IMR-90 (cell line): ENCODE results near the gene MAPRE3. TPM values are rescaled to one million over a fixed set of nuclear protein-coding genes. Genes with fewer than 3 reads are reported as not detected.

Experiments used
- ATAC-seq: fragments of 200-7000 bp; cut with Tn5 transposase; 2 replicates; pipeline ENCODE4 v1.9.1; 2020; ENCODE audit warnings: low read depth, mild to moderate bottlenecking, moderate library complexity
- BruUV-seq: library from RNA; stranded (reverse); fragments of 400-500 nt; replicated peaks from 2 replicates; lab custom pipeline; 2021; lab: Mats Ljungman, UMichigan
- CTCF ChIA-PET: fragments of 300-600 bp; formaldehyde crosslinking; extraction: SDS; loops from one replicate; lab custom pipeline; 2021; ENCODE audit warnings: antibody characterized with exemption; lab: Yijun Ruan, JAX
- POLR2A ChIA-PET: fragments of 300-600 bp; sonication (Branson Sonifier 250); formaldehyde crosslinking; loops from one replicate; lab custom pipeline; 2022; ENCODE audit warnings: antibody characterized with exemption; ENCODE audit not compliant: unreplicated experiment; lab: Charles Lee
- DNase-seq: peaks from one replicate; pipeline ENCODE4 v3.0.0; 2013
- H2AFZ ChIP-seq: replicated peaks from 2 replicates; pipeline ENCODE3; 2013; ENCODE audit warnings: low read length, mild to moderate bottlenecking; ENCODE audit not compliant: poor library complexity
- H2AK5ac ChIP-seq: 2 replicates; pipeline ENCODE4 v1.6.1; 2013; ENCODE audit warnings: low read depth, low read length, inconsistent platforms
- H2AK9ac ChIP-seq: replicated peaks from 2 replicates; pipeline ENCODE3; 2013; ENCODE audit warnings: mild to moderate bottlenecking, low read depth, low read length, moderate library complexity; ENCODE audit not compliant: poor library complexity
- H2BK120ac ChIP-seq: 2 replicates; pipeline ENCODE4 v1.6.1; 2013; ENCODE audit warnings: low read depth, low read length, inconsistent platforms
- H2BK15ac ChIP-seq: 3 replicates; pipeline ENCODE4 v1.6.1; 2013; ENCODE audit warnings: low read depth, low read length, inconsistent platforms
- H2BK20ac ChIP-seq: 2 replicates; pipeline ENCODE4 v1.6.1; 2013; ENCODE audit warnings: low read depth, mild to moderate bottlenecking, inconsistent platforms, low read length, moderate library complexity
- H2BK5ac ChIP-seq: 2 replicates; pipeline ENCODE4 v1.6.1; 2013; ENCODE audit warnings: mild to moderate bottlenecking, low read depth, low read length, inconsistent platforms; ENCODE audit not compliant: poor library complexity, severe bottlenecking
- H3K14ac ChIP-seq: replicated peaks from 2 replicates; pipeline ENCODE4 v1.6.1; 2013; ENCODE audit warnings: low read depth, low read length, inconsistent platforms
- H3K18ac ChIP-seq: 2 replicates; pipeline ENCODE4 v1.6.1; 2013; ENCODE audit warnings: low read depth, low read length, control low read depth
- H3K23ac ChIP-seq: 2 replicates; pipeline ENCODE4 v1.6.1; 2013; ENCODE audit warnings: low read depth, low read length, inconsistent platforms
- H3K27ac ChIP-seq: 2 replicates; pipeline ENCODE4 v1.5.1; 2013; ENCODE audit warnings: mild to moderate bottlenecking, control low read depth, low read length; ENCODE audit not compliant: insufficient read depth
- H3K27me3 ChIP-seq: 2 replicates; pipeline ENCODE4 v1.6.1; 2013; ENCODE audit warnings: low read length; ENCODE audit not compliant: control insufficient read depth, insufficient read depth
- H3K36me3 ChIP-seq: 2 replicates; pipeline ENCODE4 v1.6.1; 2013; ENCODE audit warnings: low read length, mixed read lengths; ENCODE audit not compliant: control insufficient read depth, insufficient read depth
- H3K4ac ChIP-seq: 2 replicates; pipeline ENCODE4 v1.6.1; 2013; ENCODE audit warnings: low read depth, low read length, inconsistent platforms
- H3K4me1 ChIP-seq: 2 replicates; pipeline ENCODE4 v1.6.1; 2013; ENCODE audit warnings: low read length, mixed read lengths; ENCODE audit not compliant: control insufficient read depth, insufficient read depth
- H3K4me2 ChIP-seq: 2 replicates; pipeline ENCODE4 v1.6.1; 2013; ENCODE audit warnings: low read depth, mild to moderate bottlenecking, control low read depth, low read length, moderate library complexity
- H3K4me3 ChIP-seq: 2 replicates; pipeline ENCODE4 v1.5.1; 2013; ENCODE audit warnings: low read depth, mild to moderate bottlenecking, control low read depth, low read length, moderate library complexity; ENCODE audit not compliant: insufficient read depth
- H3K56ac ChIP-seq: 2 replicates; pipeline ENCODE4 v1.6.1; 2013; ENCODE audit warnings: low read length, inconsistent platforms; ENCODE audit not compliant: insufficient read depth; ENCODE audit errors: extremely low read depth
- H3K79me1 ChIP-seq, 2 experiments: 2 replicates each; pipeline ENCODE4 v1.6.1; 2013; ENCODE audit warnings: low read length in 2 of 2, inconsistent platforms in 1 of 2, low read depth in 1 of 2
- H3K9ac ChIP-seq: 2 replicates; pipeline ENCODE4 v1.6.1; 2013; ENCODE audit warnings: low read depth, low read length, control low read depth
- H3K9me1 ChIP-seq: 2 replicates; pipeline ENCODE4 v1.6.1; 2013; ENCODE audit warnings: low read length, inconsistent platforms; ENCODE audit not compliant: insufficient read depth
- H3K9me3 ChIP-seq: 2 replicates; pipeline ENCODE4 v1.6.1; 2013; ENCODE audit warnings: low read length; ENCODE audit not compliant: control insufficient read depth, insufficient read depth
- H4K20me1 ChIP-seq: 2 replicates; pipeline ENCODE4 v1.6.1; 2013; ENCODE audit warnings: low read length, inconsistent platforms; ENCODE audit not compliant: insufficient read depth
- H4K5ac ChIP-seq: 2 replicates; pipeline ENCODE4 v1.6.1; 2013; ENCODE audit warnings: mild to moderate bottlenecking, low read depth, low read length, control low read depth
- H4K8ac ChIP-seq, 2 experiments: 2 replicates each; pipeline ENCODE4 v1.6.1; 2013; ENCODE audit warnings: low read depth in 2 of 2, low read length in 2 of 2, control low read depth in 1 of 2, inconsistent platforms in 1 of 2
- H4K91ac ChIP-seq: 2 replicates; pipeline ENCODE4 v1.6.1; 2013; ENCODE audit warnings: low read depth, low read length, inconsistent platforms; ENCODE audit not compliant: insufficient read depth
- BHLHE40 ChIP-seq: fragments of 150-350 bp; IDR thresholded peaks from 2 replicates; pipeline ENCODE4 v1.6.1; 2016; ENCODE audit warnings: mild to moderate bottlenecking, low read depth, low read length
- CEBPB ChIP-seq: IDR thresholded peaks from 2 replicates; pipeline ENCODE4 v1.6.1; 2012; ENCODE audit warnings: low read depth, low read length, improper control_type of control experiment
- CHD1 ChIP-seq: IDR thresholded peaks from 2 replicates; pipeline ENCODE4 v1.6.1; 2012; ENCODE audit warnings: low read depth, low read length, improper control_type of control experiment
- FOS ChIP-seq: fragments of 150-350 bp; IDR thresholded peaks from 2 replicates; pipeline ENCODE4 v1.6.1; 2016; ENCODE audit warnings: low read depth, low read length
- MAFK ChIP-seq: IDR thresholded peaks from 2 replicates; pipeline ENCODE4 v1.6.1; 2012; ENCODE audit warnings: low read depth, low read length, improper control_type of control experiment
- MAZ ChIP-seq: IDR thresholded peaks from 2 replicates; pipeline ENCODE4 v1.6.1; 2012; ENCODE audit warnings: low read depth, mild to moderate bottlenecking, low read length, improper control_type of control experiment, moderate library complexity, borderline replicate concordance
- MXI1 ChIP-seq: IDR thresholded peaks from 2 replicates; pipeline ENCODE4 v1.6.1; 2012; ENCODE audit warnings: low read depth, mild to moderate bottlenecking, low read length, moderate library complexity, borderline replicate concordance
- NFE2L2 ChIP-seq: fragments of 150-350 bp; IDR thresholded peaks from 2 replicates; pipeline ENCODE4 v1.6.1; 2016; ENCODE audit warnings: low read depth, mild to moderate bottlenecking, low read length
- POLR2A ChIP-seq: IDR thresholded peaks from 2 replicates; pipeline ENCODE4 v1.6.1; 2012; ENCODE audit warnings: mild to moderate bottlenecking, low read depth, low read length
- RAD21 ChIP-seq: IDR thresholded peaks from 2 replicates; pipeline ENCODE4 v1.6.1; 2012; ENCODE audit warnings: low read length, improper control_type of control experiment
- RCOR1 ChIP-seq: IDR thresholded peaks from 2 replicates; pipeline ENCODE4 v1.6.1; 2012; ENCODE audit warnings: mild to moderate bottlenecking, low read length, improper control_type of control experiment; ENCODE audit not compliant: insufficient replicate concordance
- RFX5 ChIP-seq: IDR thresholded peaks from 2 replicates; pipeline ENCODE4 v1.8.0; 2012; ENCODE audit warnings: low read depth, mild to moderate bottlenecking, low read length, moderate library complexity
- SMC3 ChIP-seq: fragments of 150-350 bp; IDR thresholded peaks from 2 replicates; pipeline ENCODE4 v1.6.1; 2016; ENCODE audit warnings: low read depth, mild to moderate bottlenecking, antibody characterized with exemption, low read length, moderate library complexity
- WGBS, 2 experiments: methylation state at CpG; one replicate each; pipeline versions ENCODE4 v1.1.5 to v1.1.7; 2013; ENCODE audit warnings: missing lambda C conversion rate in 2 of 2; ENCODE audit not compliant: insufficient read length in 1 of 2; ENCODE audit errors: extremely low coverage in 2 of 2; 5-methylcytosine and 5-hydroxymethylcytosine counted together
- dilution Hi-C: fragments of 300-500 bp; cut with HindIII; formaldehyde crosslinking; loops from one replicate; pipeline ENCODE4 v1.14.3; 2018; ENCODE audit warnings: low sequenced_read_pairs; ENCODE audit not compliant: unreplicated experiment
- in situ Hi-C: fragments of 300-500 bp; cut with MboI; formaldehyde crosslinking; loops from 3 replicates; pipeline ENCODE4 v1.14.3; 2019; ENCODE audit warnings: low sequenced_read_pairs, inconsistent platforms, mixed read lengths
- intact Hi-C: fragments of 100-400 bp; cut with micrococcal nuclease; formaldehyde crosslinking; loops from 2 replicates; pipeline ENCODE4 v1.10.0; 2022
- polyA plus RNA-seq, 3 experiments: library from polyadenylated mRNA; depleted of rRNA; stranded (reverse); fragments of >200 nt; gene quantifications; 2 replicates each; pipeline ENCODE4 v1.2.3, GENCODE V29; 2012; ENCODE audit warnings: low replicate concordance in 1 of 3
- total RNA-seq: library from RNA; depleted of rRNA; stranded (reverse); fragments of >200 nt; gene quantifications from 2 replicates; pipeline ENCODE4 v1.2.3, GENCODE V29; 2012

MAPRE3 gene
- total and polyA plus RNA-seq, 2 of the 4 experiments (the other 2 are of a cell fraction), result 1.8 to 20.3 TPM

DNA sequence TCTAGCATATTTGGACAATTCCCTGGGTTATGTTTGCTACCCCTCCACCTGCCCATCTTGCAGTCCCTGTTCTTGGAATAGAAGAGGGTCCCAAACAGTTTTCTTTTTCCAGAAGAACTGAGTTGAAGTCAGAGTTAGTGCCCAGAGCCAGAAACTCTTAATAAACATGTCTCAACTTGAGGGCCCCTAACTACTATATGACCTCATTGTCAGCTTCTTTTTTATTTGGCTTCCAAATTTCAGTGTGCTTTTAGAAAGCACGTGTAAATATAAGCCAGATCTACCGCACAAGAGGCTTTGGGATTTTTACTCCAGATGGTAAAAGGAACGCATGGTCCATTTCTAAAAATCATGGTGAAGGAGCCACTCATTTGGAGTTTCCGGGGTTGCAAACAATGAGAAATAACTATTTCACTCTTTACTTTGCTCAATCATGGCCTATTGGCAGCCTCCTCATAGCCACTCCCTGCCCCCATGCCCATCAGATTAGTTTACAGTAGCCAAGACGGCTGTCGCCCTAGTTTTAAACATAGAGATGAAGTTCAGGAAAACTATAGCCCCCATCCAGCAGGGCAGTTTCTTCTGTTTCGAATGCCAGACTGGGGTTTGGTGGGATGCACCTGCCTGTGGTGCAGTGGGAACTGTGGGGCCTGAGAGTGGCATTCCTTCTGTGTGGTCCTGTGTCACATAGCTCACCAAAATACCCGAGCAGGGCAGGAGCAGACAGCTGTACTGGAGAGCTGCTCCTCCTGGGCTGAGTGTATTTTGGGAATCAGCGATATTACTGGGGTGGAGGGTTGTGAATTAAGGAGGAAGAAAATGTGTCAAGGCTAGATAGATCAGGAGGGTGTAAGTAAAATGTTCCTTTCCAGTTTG, 1.7 kb downstream of the MAPRE3 start:
- no peak overlapping the region for H3K14ac ChIP-seq
- intact Hi-C loops (no loop called here), in situ Hi-C loops (no loop called here), dilution Hi-C loops (no loop called here)
- no peak overlapping the region for H2AK5ac ChIP-seq
- H3K4ac ChIP-seq, result peak overlapping the region; percentile 23; the same call in 1 of the 2 replicates
- H2AK9ac ChIP-seq, result no peak overlapping the region
- H3K9ac ChIP-seq, result no peak overlapping the region
- no peak overlapping the region for H3K18ac ChIP-seq
- H2BK120ac ChIP-seq, result no peak overlapping the region
- TF ChIP-seq BHLHE40 (no peak), CEBPB (no peak), SMC3 (no peak), MAZ (no peak), RFX5 (no peak), POLR2A (no peak), MAFK (no peak), MXI1 (no peak), CHD1 (no peak), NFE2L2 (no peak), FOS (no peak), RAD21 (no peak), RCOR1 (no peak)
- no peak overlapping the region for H4K91ac ChIP-seq
- BruUV-seq, result no TSS peak
- peaks cover 7% of the 10 kb centered on the region; the same call in 1 of the 2 replicates for H3K9me1 ChIP-seq
- ChIA-PET CTCF (interaction anchor here (0.7 to 1.9 kb wide), 3 partner anchors 10 to 44 kb away, joined by 3 to 6 read pairs (median 4); no protein-coding TSS in a partner anchor), POLR2A (no interaction called here)
- H3K79me1 ChIP-seq, result peaks cover 5 to 11% of the 10 kb centered on the region in 2 experiments; a peak in 1 of 4 replicates
- H3K4me3 ChIP-seq, result no peak overlapping the region
- H2BK5ac ChIP-seq, result no peak overlapping the region
- H3K23ac ChIP-seq, result no peak overlapping the region
- no peak overlapping the region for H2AFZ ChIP-seq
- 100% methylated on average over 3 of the region's 9 CpGs; no CpG with 5 or more reads in 1 of the 2 experiments for WGBS, 2 experiments
- ATAC-seq (no peak), DNase-seq (no peak)
- no peak overlapping the region for H2BK15ac ChIP-seq
- peaks cover 7% of the 10 kb centered on the region for H3K4me1 ChIP-seq
- no peaks in the 10 kb centered on the region for H3K27me3 ChIP-seq
- H4K20me1 ChIP-seq, result peaks cover 4% of the 10 kb centered on the region; the same call in 1 of the 2 replicates
- no peak overlapping the region for H3K56ac ChIP-seq
- H3K9me3 ChIP-seq, result no peaks in the 10 kb centered on the region
- no peak overlapping the region for H3K27ac ChIP-seq
- H3K4me2 ChIP-seq, result no peak overlapping the region
- H4K5ac ChIP-seq, result no peak overlapping the region
- no peak overlapping the region; the same call in 1 of the 2 replicates for H2BK20ac ChIP-seq
- H3K36me3 ChIP-seq, result no peaks in the 10 kb centered on the region
- H4K8ac ChIP-seq, result no peak overlapping the region
